Measurements from ENCODE around the gene LRIT2. TPM values are rescaled to one million over a fixed set of nuclear protein-coding genes. Genes with fewer than 3 reads are reported as not detected.

LRIT2 gene
- total RNA-seq, 1 donor from 2014 or later = not detected

DNA sequence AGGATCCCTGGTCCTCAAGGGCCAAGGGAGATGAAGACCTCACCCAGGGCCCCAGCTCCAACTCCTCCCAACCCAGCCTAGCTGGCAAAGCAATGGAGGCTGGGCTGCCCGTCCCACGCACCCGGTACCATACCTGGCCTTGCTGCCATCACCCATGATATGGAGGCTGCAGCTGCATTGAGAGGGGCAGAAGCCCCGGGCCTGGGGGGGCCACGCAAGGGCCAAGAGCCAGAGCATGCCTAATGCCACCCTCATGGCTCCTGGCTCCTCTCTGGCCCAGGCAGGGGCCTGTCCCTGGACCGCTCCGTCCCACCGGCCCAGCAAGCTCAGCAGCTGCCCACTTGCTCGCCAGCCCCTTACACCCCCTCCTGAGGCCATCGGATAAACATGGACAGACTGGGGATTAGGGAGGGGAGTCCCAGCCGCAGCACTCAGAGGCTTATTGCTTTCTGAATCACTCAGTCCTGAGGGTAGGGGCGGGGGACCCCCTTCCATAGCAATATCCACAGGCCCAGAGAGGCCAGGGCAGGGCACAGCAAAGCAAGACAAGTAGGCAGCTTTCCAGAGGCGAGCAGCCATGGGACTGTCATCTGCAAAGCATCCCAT lies 15.9 kb upstream of the LRIT2 start, which contains the start of gene LRIT1:
LRIT1 (minus strand) TSS at position 362 of the 606 bp plus-strand sequence; CDS start at position 255, 107 bp downstream.
- DNase-seq (ENCODE audit: low spot score) = no peak

DNA sequence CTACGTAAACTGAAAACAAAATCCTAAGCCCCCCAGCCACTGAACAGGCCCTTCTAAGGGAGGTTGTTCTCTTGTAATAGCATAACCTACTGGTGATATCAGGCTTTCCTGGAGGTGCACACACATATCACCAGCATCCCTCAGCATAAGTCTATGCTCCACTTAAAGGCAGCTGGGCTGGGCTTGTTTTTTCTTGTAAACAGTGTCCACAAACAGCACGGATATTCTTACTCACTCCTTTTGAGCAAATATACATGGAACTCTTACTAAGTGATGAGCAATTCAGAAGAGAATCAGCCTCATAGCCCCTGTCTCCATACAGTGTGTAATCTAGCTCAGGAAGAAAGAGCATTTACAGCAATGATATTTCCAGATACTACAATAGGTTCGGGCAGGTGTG lies 13.6 kb upstream of the LRIT2 start:
- no peak for DNase-seq (ENCODE audit: low spot score)

DNA sequence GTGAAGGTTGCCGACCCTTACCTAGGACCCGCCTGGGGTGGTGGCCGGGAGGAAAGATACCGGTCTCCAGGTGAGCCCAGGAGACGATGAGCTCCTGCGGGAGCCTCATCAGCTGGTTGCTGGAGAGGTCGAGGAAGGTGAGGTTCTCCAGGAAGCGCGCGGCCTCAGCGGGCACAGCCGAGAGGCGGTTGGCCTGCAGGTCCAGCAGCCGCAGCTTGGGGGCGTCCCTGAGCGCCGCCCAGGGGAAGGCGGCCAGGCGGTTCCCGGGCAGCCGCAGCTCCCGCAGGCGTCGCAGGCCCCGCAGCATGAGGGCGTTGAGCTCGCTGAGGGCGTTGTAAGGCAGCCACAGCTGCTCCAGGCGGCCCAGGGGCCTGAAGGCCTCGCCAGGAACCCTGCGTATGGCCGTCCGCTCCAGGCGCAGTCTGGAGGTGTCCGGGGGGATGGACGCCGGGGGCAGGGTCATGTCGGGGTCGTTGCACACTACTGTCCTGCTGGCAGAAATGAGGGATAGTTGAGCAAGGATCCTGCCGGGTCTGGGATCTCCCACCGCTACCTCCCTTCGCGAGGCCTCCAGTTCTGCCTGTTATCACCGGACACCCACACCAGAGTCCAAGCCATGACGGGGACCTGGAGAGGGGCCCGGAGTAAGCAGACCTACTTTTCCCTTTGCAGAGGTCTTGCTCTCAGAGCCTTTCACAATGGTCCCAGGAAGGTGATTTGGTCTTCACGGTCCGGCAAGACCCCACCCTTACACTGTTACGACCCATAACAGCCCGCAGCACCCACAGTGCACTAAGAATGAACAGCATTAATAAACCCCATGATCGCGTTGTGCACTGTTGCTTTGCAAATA lies 12.1 kb upstream of the LRIT2 start:
- no peak for DNase-seq (ENCODE audit: low spot score)

DNA sequence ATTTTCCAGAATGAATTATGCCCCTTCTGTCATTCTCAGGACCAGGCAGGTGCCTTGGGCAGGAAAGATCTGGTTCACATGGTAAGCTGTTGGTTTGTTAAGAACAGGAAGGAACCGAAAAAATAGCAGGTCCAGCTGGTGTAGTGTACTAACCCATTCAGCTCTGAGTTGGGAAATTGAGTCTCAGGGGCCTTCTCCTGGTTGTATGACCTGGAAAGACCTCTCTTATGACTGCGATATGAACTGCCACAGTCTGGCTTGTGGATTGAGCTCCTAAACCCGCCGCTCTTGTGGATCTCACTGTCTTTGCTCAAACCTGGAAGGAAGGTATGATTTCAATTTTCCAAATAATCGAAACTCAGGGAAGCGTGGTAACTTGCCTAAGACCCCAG lies 11.5 kb upstream of the LRIT2 start:
- no peak for DNase-seq (ENCODE audit: low spot score)

DNA sequence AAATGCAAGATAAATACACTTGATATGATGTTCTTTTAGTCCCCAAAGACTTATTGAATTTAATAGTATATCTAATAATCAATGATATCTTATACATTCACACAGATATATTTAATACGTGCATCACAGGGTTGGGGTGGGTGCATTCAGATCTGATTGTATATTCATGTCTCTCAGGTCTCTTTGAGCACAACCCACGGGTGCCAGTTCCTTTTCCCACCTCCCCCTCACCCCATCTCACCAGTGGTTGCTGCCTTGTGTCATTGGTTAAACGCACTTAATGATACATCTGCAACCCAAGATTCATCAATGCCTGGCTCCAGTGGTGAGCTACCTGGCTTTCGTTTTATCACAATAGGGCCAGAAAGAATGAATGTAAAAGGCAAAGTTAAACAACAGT lies 9.8 kb upstream of the LRIT2 start:
- DNase-seq (ENCODE audit: low spot score) = no peak

DNA sequence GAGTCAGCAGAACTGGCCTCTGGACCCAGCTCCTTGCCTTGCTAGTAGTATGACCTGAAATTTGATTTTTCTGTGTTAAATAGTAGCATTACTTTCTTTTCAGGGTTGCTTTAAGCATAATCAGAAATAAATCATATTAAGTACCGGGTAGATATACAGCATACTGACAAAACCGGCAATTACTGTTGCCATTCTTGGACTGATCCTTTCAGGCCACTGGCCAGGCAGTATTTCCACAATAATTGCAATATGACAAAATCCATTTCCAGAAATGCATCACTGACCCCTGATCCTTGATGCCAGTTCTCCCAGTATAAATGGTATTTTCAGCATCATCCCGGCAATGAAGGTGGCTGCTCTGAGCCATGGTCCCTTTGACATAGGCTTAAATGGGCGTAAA lies 9.1 kb upstream of the LRIT2 start:
- DNase-seq (ENCODE audit: low spot score) = no peak

DNA sequence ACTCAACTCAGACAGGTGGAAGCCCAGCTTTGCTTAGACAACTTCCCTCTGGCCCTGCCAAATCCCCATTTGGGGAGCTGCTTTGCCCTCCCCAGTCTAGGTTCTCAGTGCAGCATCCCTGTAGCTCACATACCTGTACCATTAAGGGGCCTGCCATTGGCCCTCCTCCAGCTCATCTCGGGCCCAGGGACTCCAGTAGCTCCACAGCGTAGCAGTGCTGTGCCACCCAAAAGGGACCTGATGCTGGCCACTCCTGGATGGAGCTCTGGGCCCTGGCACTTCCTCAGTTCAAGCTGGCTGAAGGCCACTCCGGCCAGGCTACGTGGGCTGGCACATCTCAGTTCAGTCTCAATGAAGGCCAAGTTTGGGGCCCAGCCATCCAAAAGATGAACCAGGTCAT lies 8.6 kb upstream of the LRIT2 start:
- DNase-seq (ENCODE audit: low spot score) = no peak

DNA sequence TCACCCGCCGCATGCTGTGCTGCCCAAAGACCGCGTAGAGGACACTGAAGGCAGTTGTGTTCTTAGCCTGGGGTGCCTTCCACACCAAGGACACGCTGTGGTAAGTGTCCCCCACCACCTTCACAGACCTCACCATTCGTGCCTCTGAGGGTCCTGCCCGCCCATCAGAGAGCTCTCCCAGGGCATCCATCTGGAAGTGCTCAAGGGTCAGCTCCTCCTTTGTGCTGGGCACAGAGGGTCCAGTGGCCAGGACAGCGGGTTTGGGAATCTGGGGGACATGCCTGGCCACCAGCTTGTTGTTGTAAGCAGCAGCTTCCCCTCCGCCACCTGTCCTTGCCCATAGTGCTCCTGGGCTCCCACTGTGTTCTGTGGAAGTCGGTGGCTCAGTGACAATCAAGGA lies 7.0 kb upstream of the LRIT2 start:
- no peak for DNase-seq (ENCODE audit: low spot score)

DNA sequence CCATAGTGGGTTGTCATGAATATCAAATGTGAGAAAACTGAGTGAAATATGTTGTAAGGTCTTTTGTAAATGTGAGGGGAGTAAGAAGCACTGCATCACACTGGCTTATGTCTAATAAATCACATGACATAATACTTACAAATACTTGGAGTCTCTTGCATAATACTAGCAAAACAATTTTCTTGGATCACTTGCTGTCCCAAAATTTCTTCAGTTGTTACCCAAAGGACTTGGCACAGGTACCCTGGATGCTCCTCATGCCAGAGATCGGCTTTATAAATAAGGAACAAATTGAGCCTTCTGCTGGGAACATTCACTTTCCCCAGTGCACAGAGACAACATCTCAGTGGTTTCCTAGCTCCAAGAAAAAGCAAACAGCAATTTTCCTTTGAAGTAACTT lies 5.0 kb upstream of the LRIT2 start:
- DNase-seq (ENCODE audit: low spot score) = no peak

DNA sequence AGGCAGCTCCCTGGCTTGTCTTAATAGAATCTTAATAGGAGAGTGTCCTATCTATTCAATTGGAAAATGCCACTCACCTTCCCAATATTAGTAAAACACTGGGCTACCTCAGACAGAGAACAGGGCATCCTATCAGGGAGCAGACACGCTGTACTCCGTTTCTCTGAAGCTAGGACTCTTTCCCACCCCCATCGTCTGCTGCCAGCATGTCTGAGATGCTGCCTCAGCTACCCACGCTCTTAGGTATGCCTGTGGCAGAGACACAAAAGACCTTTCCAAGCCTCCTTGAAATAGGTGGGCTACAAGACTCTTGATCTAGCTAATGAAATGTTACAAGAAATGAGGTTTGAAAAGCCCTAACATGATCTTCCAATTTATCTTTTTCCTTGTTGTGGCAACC lies 2.5 kb upstream of the LRIT2 start:
- no peak for DNase-seq (ENCODE audit: low spot score)

DNA sequence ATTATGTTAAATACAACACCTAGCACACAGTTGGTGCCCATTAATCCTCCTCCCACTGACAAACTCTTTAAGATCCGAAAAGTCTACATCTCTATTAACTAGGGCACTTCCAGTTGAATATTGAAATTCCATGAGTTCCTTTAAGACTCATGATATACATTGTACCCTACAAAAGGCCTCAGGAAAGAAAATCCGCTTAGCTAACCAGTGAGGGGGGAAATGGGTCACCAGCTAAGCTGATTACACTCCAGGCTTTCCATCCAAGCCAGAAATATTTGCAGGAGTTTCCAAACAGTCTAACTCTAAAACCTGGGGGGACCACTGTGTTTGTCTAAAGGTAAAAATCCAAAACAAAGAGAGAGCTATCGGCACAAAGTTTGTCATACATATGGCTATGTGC lies 1.3 kb upstream of the LRIT2 start:
- no peak for DNase-seq (ENCODE audit: low spot score)

DNA sequence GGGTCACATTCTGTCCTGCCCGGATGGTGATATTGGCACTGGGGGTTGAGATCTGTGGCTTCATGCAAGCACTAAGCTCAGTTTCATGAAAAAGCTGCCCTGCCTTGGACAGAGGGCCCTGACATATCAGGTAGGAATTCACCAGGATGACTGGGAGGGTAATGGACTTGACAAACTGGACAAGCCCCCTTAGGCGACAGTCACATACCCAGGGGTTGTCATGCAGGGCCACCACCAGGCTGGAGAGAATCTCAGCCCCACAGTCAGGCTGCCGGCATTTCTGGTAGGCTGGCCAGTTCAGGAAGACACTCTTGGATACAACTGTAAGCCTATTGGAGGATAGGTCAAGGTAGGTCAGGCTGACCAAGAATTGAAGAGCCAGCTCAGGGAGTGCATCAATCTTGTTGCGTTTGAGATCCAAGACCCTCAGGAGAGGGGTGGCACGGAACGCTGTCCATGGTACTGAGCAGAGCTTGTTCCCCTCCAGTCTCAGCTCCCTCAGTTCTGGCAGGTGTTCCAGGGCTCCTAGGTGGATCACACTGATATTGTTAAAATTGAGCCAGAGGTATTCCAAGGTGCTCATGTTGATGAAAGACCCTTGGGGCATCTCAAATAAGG lies 824 bp downstream of the LRIT2 start:
- DNase-seq (ENCODE audit: low spot score) = no peak

DNA sequence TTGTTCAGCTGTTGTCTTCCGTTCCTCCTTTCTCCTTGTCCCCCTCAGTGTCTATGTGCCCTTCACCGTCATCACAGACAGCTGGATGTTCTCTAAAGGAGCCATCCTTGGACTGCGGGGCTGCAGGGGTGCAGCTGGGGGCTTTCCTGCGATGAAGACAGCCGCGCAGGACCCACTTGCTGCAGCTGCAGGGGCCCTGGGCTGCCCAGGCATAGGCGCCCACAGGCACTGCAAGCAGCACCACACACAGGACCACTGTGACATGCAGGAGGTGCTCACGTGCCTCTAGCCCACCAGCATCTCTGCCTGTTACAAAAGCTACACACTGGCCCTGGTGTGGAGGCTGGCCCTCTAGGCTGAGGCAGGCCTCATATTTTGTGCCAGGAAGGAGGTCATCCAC lies 3.4 kb downstream of the LRIT2 start:
- no peak for DNase-seq (ENCODE audit: low spot score)

DNA sequence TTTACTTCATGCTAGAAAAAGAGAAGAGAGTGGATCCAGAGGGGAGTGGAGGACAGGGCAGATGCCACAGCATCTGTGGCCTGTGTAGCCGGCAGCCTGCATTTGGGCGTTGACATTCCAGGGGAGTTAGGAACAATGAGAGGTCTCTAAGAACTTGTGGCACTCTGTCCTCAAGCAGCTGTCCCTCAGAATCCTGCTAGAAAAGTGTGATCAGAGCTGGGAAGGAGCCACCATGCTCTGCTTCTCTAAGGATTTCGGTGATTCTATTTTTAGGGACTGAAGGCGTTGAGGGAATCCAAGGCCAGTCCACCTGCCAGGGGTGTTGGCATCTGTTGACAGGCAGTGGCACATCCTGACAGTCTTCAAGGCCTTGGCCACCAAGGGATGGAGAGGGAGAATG lies 7.6 kb downstream of the LRIT2 start:
- no peak for DNase-seq (ENCODE audit: low spot score)

DNA sequence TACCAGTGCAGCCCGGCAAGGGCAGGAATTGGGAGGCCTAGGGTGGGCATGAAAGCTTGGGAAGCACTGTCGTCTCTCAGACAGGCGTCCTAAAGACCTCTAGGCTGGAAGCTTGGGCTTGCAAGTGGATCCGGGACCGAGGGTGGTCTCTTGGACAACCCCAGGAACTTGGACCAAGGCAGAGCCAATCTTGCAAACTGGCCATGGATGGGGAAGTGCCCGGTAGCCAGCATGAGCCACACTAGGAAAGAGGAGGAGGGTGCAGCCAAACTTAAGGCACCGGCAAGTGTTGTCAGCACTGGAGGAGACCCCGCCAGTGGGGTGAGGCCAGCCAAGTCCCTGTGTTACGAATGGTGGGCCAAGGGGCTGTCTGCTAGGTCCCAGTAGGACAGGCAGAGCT lies 8.5 kb downstream of the LRIT2 start:
- no peak for DNase-seq (ENCODE audit: low spot score)

DNA sequence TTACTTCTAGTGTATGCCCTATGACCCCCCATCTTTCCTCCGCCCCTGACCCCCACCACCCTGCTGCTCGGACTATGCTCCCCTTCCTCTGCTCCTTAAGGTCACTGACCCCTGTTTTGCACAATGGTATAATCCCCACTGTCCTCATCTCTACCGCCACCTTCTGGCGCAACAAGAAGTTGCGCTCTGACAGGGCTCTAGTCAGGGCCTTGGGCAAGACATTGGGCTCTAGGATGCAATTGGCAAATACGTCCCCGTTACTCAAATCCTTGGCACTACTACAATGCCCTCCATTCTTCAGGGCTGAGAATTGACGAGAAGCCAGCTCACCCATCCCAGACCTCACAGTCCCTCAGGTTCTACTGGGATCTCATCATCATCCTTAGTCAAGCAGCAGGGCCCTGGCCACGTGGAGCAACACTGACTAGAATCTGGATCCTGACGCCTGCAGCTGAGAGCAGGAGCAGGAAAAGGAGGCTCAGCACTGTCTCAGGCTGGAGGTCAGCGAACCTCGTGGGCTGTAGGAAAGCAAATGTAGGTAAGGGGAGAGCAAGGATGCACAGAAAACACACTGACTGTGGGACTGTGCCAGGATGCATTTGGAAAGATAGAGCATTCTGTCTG lies 10.6 kb downstream of the LRIT2 start:
- DNase-seq (ENCODE audit: low spot score) = peak; percentile 33

DNA sequence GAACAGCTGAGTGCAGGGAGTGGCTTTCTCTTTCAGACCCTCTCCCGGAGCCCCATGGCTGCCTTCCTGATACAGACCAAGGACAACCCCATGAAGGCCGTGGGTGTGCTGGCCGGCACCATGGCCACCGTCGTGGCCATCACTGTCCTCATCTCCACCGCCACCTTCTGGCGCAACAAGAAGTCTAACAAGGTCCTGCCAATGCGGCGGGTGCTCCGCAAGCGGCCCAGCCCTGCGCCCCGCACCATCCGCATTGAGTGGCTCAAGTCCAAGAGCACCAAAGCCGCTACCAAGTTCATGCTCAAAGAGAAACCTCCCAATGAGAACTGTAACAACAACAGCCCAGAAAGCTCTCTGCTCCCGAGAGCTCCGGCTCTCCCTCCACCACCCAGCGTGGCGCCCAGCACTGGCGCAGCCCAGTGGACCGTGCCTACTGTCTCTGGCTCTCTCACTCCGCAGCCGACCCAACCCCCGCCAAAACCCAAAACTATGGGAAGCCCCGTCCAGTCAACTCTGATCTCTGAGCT lies 11.2 kb downstream of the LRIT2 start:
- peak; percentile 76 for DNase-seq (ENCODE audit: low spot score)

DNA sequence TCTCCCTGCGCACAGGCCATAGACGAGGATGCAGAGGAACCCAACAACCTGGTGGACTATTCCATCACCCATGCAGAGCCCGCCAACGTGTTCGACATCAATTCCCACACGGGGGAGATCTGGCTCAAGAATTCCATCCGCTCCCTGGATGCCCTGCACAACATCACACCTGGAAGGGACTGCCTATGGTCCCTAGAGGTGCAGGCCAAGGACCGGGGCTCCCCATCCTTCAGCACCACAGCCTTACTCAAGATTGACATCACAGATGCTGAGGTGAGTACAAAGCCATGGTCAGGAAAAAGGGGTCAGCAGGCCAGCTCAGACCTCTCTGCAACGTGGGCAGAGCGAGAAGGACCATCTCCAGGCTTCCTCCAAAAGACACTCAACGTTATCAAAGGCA lies 12.3 kb downstream of the LRIT2 start:
- DNase-seq (ENCODE audit: low spot score) = peak; percentile 33

DNA sequence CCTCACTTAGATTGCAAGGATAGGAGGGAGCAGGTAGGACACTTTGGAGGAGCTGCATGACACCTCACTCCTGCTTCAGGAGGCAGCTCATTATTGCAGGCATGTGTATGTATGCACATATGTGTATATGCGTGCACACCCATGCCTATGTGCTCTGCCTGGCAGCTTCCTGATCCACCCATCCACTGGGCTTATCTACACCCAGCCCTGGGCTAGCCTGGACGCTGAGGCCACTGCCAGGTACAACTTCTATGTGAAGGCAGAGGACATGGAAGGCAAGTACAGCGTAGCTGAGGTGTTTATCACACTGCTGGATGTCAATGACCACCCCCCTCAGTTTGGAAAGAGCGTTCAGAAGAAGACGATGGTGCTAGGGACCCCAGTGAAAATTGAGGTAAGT lies 13.3 kb downstream of the LRIT2 start:
- peak; percentile 67 for DNase-seq (ENCODE audit: low spot score)

DNA sequence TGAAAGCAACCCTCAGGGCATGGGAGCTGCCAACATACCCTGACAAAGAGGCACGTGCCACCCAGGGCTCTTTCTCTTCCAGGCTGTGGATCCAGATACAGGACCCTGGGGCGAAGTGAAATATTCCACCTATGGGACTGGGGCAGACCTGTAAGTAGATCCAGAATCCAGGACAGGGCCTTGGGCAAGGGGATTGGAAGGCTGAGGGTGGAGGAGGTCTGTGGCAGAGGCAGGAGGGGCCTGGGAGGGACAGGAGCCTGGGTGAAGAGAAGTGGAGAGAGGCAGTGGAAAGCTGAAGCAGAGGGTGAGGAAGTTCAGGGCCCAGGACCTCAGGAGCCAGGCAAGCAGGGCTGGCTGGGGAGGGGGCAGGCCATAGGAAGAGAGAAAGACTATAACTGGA lies 13.8 kb downstream of the LRIT2 start:
- DNase-seq (ENCODE audit: low spot score) = peak; percentile 79

DNA sequence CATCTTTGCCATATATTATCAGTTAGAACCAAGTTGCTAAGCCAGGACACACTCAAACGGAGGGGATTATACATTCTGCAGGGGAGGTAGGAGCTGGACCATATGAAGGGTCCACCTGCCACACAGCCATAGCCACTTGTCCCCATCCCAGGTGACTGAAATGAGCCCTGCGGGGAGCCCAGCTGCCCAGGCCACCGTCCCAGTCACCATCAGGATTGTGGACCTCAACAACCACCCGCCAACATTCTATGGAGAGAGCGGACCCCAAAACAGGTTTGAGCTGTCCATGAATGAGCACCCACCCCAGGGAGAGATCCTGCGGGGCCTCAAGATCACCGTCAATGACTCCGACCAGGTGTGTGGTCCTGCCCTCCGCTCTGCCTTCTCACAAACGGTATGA lies 17.3 kb downstream of the LRIT2 start:
- DNase-seq (ENCODE audit: low spot score) = peak; percentile 68
